Left forelimb (tissue), 1 donor: ENCODE results near the gene CERS1.

Experiments
- DNase-seq: peaks from one replicate; pipeline ENCODE4 v3.0.0-alpha.2; 2018; ENCODE audit warnings: low spot score

CERS1 gene

DNA sequence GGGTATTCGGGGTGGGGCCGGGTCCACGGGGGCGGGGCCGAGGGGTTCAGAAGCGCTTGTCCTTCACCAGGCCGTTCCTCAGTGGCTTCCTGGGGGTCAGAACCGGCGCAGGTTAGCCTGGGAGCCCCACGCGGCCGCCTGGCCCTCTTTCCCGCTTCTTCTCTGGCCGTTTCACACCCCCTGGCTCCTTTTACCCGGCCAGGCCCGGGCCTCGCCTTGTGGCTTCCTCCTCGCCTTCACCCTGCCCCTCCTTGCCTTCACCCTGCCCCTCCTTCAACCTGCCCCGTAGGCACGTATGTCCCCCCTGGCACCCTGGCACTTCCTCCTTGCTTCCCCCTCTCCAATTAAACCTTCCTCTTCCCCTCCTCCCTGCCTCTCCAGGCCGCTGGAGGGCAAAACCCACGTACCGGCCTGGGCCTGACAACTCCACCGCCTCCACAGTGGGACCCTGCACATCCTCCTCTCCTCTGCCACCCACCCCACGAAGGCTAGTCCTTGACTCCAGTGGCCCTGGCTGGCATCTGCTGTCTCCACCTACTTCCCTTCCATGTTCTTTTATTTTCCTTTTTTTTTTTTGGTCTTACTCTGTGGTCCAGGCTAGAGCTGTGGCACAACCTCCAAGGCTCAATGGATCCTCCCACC, 25.3 kb downstream of the CERS1 start:
- no peak for DNase-seq

DNA sequence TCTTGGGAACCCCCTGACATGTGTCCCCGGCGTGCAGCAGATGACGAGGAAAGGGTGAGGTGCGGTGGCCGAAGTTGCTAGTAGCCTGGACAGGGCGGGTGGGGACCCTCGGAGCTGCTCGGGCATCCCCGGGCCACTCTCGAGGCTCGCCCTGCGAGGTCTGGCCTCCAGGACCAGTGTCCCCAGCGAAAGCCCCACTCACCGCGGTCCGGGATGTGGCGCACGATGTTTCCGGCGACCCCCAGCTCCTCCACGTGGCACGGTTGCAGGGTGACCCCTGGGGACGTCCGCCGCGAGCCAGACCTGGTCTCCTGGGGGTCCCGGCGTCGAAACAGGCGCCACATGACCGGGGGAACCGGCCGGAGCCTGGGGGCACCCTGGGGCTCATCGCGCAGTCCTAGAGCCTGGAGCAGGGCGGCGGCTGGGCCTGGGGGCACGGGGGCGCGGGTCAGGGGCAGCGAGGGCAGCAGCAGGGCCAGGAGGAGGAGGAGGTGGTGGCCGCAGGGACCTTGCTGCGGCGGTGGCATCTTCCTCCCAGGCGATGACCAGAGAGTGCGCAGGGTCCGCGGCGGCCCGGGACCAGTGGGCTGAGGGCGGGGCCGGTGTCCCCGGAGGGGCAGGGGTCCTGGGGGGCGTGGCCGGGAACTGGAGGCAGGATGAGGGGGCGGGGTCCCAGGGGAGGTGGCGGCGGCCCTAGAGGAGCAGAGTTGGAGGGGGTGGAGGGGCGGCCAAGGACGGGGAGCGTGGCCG, 26.0 kb downstream of the CERS1 start:
- no peak for DNase-seq

- DNase-seq, result no peak
Measured at GRCh38 chr19:18869023-18869618, 26.8 kb downstream of the CERS1 start.

DNA sequence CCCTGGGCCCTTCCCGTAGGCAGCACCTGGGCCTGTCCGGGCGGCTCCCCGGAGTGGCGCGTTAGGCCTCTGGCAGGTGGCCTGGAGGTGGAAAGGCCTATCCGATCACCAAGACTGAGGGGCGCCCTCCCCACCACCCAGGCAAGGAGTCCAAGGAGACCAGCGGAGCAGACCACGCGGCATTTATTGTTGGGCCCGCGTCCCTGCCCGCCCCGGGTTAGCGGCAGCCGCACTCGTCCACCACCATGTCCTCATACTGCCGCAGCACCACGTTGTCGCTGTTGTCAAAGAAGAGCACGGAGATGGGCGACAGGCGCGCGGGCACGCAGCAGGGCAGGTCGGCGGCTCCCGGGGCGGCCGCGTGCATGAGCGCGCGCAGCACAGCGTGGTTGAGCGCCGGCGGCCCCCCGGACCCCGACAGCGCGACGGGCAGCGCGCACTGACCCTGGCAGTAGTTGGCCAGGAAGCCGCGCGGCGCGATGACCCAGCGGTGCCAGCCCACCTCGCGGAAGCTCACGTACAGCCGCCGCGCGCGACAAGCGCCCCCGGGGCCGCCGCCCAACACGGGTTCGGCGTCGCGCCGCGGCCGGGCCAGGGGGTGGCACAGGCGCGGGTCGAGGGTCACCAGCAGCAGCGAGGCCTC, 27.5 kb downstream of the CERS1 start:
- DNase-seq, result no peak

DNA sequence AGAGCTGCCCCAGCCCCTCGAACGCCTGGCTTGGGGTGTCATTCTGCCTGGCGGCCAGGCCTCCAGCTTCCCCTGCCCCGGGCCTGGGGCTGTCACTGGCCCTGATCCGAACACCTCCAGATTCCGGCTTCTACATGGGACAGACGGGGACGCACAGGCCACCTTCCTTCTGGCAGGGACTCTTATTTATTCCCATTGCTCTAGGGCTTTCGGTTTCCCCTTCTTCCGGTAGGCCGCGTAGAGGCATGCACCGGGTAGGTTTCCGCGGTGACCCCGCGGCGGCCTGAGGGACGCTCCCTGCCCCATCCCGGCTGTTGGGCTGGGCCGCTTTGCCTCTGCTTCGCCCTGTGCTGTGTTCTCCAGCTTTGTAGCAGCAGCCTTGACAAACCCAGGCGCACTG, 28.2 kb downstream of the CERS1 start:
- DNase-seq, result no peak

GRCh38 chr19:18867199-18867598, 28.8 kb downstream of the CERS1 start:
- DNase-seq, result no peak

DNA sequence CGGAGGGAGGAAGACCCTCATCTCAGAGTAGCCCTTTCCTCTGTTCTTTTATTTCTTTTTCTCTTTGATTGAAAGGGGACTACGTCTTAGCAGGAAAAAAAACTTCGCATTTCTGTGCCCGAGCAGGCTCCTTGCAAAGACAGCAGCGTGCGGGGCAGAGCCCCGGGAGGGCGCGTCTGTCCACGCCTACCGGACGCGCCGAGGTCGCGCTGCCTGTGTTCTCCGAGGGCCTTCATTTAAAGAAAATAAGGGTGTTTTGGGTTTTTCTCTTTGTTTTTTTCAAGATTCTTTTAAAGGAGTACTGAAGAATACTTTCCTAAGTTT, 29.2 kb downstream of the CERS1 start:
- DNase-seq, result no peak

- no peak for DNase-seq
Measured at GRCh38 chr19:18865973-18866799, 29.8 kb downstream of the CERS1 start.

GRCh38 chr19:18865106-18865972, 30.6 kb downstream of the CERS1 start:
- DNase-seq, result no peak

GRCh38 chr19:18863843-18864362, 32.1 kb downstream of the CERS1 start:
- DNase-seq, result no peak

- DNase-seq, result no peak
Measured at GRCh38 chr19:18862976-18863842, 32.7 kb downstream of the CERS1 start.

GRCh38 chr19:18861917-18862316, 34.0 kb downstream of the CERS1 start:
- DNase-seq, result no peak

DNA sequence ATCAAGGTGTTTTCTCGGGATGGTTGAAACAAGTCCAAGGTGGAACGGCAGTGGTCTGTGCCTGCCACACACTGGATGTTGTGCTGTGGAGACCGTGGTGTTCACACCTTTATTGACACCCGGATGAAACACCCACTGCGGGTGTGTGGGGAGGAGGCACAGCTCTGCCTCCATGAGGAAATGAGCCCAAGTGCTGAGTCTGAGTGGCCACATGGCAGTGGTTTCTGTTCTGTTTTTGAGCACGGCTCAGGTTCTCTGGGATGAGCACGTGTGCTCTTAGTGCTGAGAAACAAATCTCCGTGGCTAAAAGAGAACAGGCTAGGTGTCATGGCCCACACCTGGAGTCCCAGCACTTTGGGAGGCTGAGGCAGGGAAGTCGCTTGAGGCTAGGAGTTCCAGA, 34.7 kb downstream of the CERS1 start:
- no peak for DNase-seq

GRCh38 chr19:18860725-18861124, 35.2 kb downstream of the CERS1 start:
- DNase-seq, result no peak

DNA sequence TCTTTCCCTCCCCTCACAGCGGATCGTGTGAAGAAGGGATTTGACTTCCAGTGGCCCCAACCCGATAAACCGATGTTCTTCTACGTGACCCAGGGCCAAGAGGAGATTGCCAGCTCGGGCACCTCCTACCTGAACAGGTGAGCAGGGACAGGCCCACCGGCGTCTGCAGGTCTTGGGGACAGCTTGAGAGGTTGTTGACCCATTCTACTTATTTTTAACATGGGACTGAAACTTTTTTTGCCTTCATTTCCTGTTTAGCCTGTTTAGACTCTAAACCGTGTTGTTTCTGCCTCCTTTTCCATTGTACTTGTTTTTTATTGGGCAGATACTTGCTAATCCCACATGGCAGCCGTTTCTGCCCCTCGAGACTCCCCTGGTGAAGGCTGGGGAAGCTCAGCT, 35.7 kb downstream of the CERS1 start:
- no peak for DNase-seq

GRCh38 chr19:18859676-18860301, 36.2 kb downstream of the CERS1 start:
- no peak for DNase-seq

DNA sequence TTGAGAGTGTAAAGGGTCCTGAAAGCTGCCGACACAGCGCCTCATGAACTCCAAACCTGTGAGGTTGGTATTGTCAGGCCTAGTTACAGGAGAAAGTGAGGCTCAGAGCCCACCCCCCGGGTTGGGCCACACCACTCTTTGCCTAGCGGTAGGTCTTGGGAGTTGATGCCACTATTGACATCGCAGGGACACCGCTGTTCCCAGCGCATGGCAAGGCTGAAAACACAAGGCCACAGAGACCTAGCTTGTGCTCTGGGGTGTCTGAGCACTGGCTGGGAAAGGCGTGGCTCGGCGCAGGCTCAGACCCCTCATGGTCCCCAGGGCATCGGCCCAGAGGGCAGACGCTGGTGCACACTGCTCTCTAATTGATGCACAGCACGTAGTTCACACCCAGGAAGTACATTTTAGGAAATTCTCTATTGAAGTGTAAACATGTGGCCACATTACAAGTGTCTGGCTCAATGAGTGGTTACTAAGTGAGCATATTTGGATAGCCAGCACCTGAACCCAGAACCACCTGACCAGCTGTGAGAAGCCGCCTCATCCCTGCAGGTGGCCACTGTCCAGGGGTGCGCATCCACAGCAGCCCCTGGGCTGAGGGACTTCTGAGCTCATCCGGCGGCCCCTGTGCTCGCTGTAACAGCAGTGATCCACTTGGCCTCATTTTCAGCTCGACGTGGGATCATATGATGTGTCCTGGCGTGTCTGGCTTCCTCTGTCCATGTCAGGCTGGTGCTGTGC, 36.9 kb downstream of the CERS1 start:
- DNase-seq, result no peak

DNA sequence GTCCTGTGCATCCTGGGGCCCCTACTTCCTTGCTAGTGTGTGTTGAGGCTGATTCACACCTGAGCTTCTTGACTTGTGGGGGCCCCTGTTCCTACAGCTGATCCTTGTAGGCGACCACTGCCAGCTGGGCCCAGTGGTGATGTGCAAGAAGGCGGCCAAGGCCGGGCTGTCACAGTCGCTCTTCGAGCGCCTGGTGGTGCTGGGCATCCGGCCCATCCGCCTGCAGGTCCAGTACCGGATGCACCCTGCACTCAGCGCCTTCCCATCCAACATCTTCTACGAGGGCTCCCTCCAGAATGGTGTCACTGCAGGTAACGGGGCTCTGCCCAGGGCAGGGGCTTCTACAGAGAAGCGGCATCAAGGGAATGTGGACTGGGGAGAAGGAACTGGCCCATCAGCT, 38.7 kb downstream of the CERS1 start:
- no peak for DNase-seq
